HEK293 (cell line): ENCODE data around the gene APLNR.

Source experiments
- CTCF ChIA-PET: fragments of 350-600 bp; formaldehyde crosslinking; extraction: SDS; loops from one replicate; lab custom pipeline; 2021; ENCODE audit warnings: antibody characterized with exemption; lab: Yijun Ruan, JAX
- POLR2A ChIA-PET: fragments of 300-600 bp; formaldehyde crosslinking; extraction: SDS; loops from one replicate; lab custom pipeline; 2020; ENCODE audit warnings: antibody characterized with exemption, inconsistent platforms; lab: Yijun Ruan, JAX
- H3K27ac ChIP-seq: fragments of 200-500 bp; sonication (Bioruptor generic); 2 replicates; pipeline ENCODE4 v1.5.1; 2014; ENCODE audit warnings: low read depth, low read length, control low read depth, inconsistent platforms; ENCODE audit errors: extremely low read depth
- H3K36me3 ChIP-seq, 2 experiments: fragments of 200-500 bp in 1 of 2; sonication (Bioruptor generic) in 1 of 2; 1 replicate in 1 of 2; 2 replicates in 1 of 2; pipeline ENCODE4 v1.5.1; 2014 to 2017; ENCODE audit warnings: inconsistent platforms in 2 of 2, low read length in 2 of 2; ENCODE audit not compliant: control insufficient read depth in 2 of 2, insufficient read depth in 1 of 2
- H3K4me1 ChIP-seq: fragments of 200-500 bp; sonication (Bioruptor generic); 2 replicates; pipeline ENCODE4 v1.5.1; 2014; ENCODE audit warnings: mild to moderate bottlenecking, low read length, inconsistent platforms; ENCODE audit not compliant: control insufficient read depth, insufficient read depth
- H3K4me3 ChIP-seq: 2 replicates; pipeline ENCODE4 v1.5.1; 2011; ENCODE audit warnings: low read depth, mild to moderate bottlenecking, control low read depth, low read length, moderate library complexity
- H3K9me3 ChIP-seq: fragments of 200-500 bp; sonication (Bioruptor generic); 2 replicates; pipeline ENCODE4 v1.5.1; 2014; ENCODE audit warnings: low read depth, low read length, inconsistent platforms; ENCODE audit not compliant: control insufficient read depth, insufficient read depth
- KLF9 ChIP-seq: fragments of 450-650 bp; formaldehyde crosslinking; IDR thresholded peaks from 2 replicates; pipeline ENCODE4 v1.5.1; 2016; ENCODE audit warnings: missing biosample characterization, missing genetic modification characterization, low read depth
- MEIS1 ChIP-seq: sonication (generic); formaldehyde crosslinking; IDR thresholded peaks from 2 replicates; pipeline ENCODE4 v1.8.1; 2022; ENCODE audit warnings: missing genetic modification reagents, mild to moderate bottlenecking, borderline replicate concordance
- SCRT1 ChIP-seq: fragments of 450-650 bp; formaldehyde crosslinking; IDR thresholded peaks from 2 replicates; pipeline ENCODE4 v1.5.1; 2016; ENCODE audit warnings: missing biosample characterization, missing genetic modification characterization, borderline replicate concordance
- ZBTB8A ChIP-seq: fragments of 450-650 bp; formaldehyde crosslinking; IDR thresholded peaks from 2 replicates; pipeline ENCODE4 v1.5.1; 2016; ENCODE audit warnings: missing biosample characterization, missing genetic modification characterization
- ZNF174 ChIP-seq: fragments of 450-650 bp; formaldehyde crosslinking; IDR thresholded peaks from 2 replicates; pipeline ENCODE4 v1.5.0; 2017; ENCODE audit warnings: missing biosample characterization, mild to moderate bottlenecking, missing genetic modification characterization
- ZNF596 ChIP-seq: fragments of 450-650 bp; IDR thresholded peaks from 2 replicates; pipeline ENCODE4 v1.5.0; 2018; ENCODE audit warnings: missing biosample characterization, mild to moderate bottlenecking, missing genetic modification characterization, moderate library complexity
- ZNF677 ChIP-seq: fragments of 450-650 bp; IDR thresholded peaks from 2 replicates; pipeline ENCODE4 v1.5.0; 2018; ENCODE audit warnings: missing biosample characterization, mild to moderate bottlenecking, missing genetic modification characterization, moderate library complexity
- ZNF768 ChIP-seq: fragments of 450-650 bp; formaldehyde crosslinking; IDR thresholded peaks from 2 replicates; pipeline ENCODE4 v1.5.1; 2018; ENCODE audit warnings: missing biosample characterization, mild to moderate bottlenecking, missing genetic modification characterization
- TF ChIP-seq, protein P1 (sequence below): fragments of 450-650 bp; formaldehyde crosslinking; IDR thresholded peaks from 2 replicates; pipeline ENCODE4 v1.5.1; 2016; ENCODE audit warnings: missing biosample characterization, missing genetic modification characterization
- TF ChIP-seq, protein P2 (sequence below): fragments of 450-650 bp; formaldehyde crosslinking; conservative IDR thresholded peaks from 2 replicates; pipeline ENCODE4 v1.5.1; 2016; ENCODE audit warnings: low read depth, missing biosample characterization, missing genetic modification characterization
- TF ChIP-seq, protein P3 (sequence below): fragments of 450-650 bp; IDR thresholded peaks from 2 replicates; pipeline ENCODE4 v1.5.1; 2018; ENCODE audit warnings: missing biosample characterization, mild to moderate bottlenecking, missing genetic modification characterization
- TF ChIP-seq, protein P4 (sequence below): fragments of 450-650 bp; formaldehyde crosslinking; IDR thresholded peaks from 2 replicates; pipeline ENCODE4 v1.5.1; 2016; ENCODE audit warnings: missing biosample characterization, missing genetic modification characterization, low read depth

The APLNR gene

DNA sequence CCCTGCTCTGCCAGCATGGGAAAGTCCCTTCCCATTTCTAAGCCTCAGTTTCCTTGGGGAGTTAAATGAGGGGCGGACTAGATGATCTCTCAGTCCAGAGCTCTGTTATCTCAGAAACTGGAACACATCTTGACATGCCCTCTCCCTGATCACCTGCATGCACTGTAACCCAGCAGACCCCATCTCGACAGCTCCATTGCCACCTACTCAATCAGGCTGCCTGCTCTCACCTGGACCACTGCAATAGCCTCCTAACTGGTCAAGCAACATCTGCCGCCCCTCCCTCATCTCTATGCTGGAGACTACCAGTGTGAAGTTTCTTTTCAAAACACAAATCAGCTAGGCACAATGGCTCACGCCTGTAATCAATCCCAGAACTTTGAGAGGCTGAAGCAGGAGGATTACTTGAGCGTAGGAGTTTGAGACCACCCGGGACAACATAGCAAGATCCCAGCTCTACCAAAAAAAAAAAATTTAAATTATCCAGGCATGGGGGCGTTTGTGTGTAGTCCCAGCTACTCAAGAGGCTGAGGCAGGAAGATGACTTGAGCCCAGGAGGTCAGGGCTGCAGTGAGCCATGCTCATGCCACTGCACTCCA lies 33.1 kb downstream of the APLNR start:
- Histone ChIP-seq H3K27ac (no peak overlapping the region), H3K4me1 (no peaks in the 10 kb centered on the region), H3K36me3 (no peaks in the 10 kb centered on the region), H3K4me3 (no peak overlapping the region)
- CTCF ChIA-PET: interaction anchor here (1.2 kb wide), 1 partner anchor 45 kb away, joined by 4 read pairs; no protein-coding TSS in a partner anchor
- TF ChIP-seq KLF9 (tag by site-specific recombination): no peak
- no peak for TF ChIP-seq ZNF596
- TF ChIP-seq, protein P1, sequence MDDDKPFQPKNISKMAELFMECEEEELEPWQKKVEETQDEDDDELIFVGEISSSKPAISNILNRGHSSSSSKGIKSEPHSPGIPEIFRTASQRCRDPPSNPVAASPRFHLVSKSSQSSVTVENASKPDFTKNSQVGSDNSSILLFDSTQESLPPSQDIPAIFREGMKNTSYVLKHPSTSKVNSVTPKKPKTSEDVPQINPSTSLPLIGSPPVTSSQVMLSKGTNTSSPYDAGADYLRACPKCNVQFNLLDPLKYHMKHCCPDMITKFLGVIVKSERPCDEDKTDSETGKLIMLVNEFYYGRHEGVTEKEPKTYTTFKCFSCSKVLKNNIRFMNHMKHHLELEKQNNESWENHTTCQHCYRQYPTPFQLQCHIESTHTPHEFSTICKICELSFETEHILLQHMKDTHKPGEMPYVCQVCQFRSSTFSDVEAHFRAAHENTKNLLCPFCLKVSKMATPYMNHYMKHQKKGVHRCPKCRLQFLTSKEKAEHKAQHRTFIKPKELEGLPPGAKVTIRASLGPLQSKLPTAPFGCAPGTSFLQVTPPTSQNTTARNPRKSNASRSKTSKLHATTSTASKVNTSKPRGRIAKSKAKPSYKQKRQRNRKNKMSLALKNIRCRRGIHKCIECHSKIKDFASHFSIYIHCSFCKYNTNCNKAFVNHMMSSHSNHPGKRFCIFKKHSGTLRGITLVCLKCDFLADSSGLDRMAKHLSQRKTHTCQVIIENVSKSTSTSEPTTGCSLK (tag by site-specific recombination): no peak
- no peak for TF ChIP-seq ZNF768 (tag by site-specific recombination)
- TF ChIP-seq, all 188 proteins: peak for 0
- POLR2A ChIA-PET: no interaction called here
- H3K9me3 ChIP-seq: no peaks in the 10 kb centered on the region

DNA sequence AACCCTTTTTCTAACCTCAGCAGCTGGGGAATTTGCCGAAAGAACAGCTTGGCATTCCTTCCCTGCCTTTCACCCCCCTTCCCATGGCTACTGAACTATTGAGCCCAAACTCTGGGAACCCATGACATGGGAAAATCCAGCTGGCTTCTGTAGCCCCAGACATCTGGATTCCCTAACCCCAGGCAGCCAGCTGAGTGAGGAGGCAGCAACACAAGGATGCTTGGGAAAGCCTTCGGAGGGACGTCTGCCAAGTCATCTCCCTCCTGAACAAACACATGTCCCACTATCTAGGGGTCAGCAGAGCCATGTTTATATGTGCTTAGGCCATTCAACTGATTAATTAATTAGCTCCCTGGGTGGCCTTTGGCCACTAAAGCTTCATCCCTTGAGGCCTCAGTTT lies 33.7 kb downstream of the APLNR start:
- Histone ChIP-seq H3K4me1 (no peaks in the 10 kb centered on the region), H3K9me3 (no peaks in the 10 kb centered on the region), H3K4me3 (no peak overlapping the region), H3K36me3 (no peaks in the 10 kb centered on the region), H3K27ac (no peak overlapping the region)
- TF ChIP-seq ZBTB8A (tag by site-specific recombination) (no peak), ZNF596 (no peak), SCRT1 (tag by site-specific recombination) (no peak), MEIS1 (CRISPR knock-in tag) (no peak), ZNF174 (no peak), ZNF677 (tag by site-specific recombination) (no peak)
- TF ChIP-seq, protein P2, sequence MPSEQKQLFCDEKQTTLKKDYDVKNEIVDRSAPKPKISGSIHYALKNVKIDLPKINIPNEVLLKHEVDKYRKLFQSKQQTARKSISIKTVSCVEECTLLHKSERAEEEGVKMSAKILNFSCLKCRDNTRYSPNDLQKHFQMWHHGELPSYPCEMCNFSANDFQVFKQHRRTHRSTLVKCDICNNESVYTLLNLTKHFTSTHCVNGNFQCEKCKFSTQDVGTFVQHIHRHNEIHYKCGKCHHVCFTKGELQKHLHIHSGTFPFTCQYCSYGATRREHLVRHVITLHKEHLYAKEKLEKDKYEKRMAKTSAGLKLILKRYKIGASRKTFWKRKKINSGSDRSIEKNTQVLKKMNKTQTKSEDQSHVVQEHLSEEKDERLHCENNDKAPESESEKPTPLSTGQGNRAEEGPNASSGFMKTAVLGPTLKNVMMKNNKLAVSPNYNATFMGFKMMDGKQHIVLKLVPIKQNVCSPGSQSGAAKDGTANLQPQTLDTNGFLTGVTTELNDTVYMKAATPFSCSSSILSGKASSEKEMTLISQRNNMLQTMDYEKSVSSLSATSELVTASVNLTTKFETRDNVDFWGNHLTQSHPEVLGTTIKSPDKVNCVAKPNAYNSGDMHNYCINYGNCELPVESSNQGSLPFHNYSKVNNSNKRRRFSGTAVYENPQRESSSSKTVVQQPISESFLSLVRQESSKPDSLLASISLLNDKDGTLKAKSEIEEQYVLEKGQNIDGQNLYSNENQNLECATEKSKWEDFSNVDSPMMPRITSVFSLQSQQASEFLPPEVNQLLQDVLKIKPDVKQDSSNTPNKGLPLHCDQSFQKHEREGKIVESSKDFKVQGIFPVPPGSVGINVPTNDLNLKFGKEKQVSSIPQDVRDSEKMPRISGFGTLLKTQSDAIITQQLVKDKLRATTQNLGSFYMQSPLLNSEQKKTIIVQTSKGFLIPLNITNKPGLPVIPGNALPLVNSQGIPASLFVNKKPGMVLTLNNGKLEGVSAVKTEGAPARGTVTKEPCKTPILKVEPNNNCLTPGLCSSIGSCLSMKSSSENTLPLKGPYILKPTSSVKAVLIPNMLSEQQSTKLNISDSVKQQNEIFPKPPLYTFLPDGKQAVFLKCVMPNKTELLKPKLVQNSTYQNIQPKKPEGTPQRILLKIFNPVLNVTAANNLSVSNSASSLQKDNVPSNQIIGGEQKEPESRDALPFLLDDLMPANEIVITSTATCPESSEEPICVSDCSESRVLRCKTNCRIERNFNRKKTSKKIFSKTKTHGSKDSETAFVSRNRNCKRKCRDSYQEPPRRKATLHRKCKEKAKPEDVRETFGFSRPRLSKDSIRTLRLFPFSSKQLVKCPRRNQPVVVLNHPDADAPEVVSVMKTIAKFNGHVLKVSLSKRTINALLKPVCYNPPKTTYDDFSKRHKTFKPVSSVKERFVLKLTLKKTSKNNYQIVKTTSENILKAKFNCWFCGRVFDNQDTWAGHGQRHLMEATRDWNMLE (tag by site-specific recombination): no peak
- TF ChIP-seq, protein P3, sequence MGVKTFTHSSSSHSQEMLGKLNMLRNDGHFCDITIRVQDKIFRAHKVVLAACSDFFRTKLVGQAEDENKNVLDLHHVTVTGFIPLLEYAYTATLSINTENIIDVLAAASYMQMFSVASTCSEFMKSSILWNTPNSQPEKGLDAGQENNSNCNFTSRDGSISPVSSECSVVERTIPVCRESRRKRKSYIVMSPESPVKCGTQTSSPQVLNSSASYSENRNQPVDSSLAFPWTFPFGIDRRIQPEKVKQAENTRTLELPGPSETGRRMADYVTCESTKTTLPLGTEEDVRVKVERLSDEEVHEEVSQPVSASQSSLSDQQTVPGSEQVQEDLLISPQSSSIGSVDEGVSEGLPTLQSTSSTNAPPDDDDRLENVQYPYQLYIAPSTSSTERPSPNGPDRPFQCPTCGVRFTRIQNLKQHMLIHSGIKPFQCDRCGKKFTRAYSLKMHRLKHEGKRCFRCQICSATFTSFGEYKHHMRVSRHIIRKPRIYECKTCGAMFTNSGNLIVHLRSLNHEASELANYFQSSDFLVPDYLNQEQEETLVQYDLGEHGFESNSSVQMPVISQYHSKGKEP (tag by site-specific recombination): no peak
- TF ChIP-seq, protein P4, sequence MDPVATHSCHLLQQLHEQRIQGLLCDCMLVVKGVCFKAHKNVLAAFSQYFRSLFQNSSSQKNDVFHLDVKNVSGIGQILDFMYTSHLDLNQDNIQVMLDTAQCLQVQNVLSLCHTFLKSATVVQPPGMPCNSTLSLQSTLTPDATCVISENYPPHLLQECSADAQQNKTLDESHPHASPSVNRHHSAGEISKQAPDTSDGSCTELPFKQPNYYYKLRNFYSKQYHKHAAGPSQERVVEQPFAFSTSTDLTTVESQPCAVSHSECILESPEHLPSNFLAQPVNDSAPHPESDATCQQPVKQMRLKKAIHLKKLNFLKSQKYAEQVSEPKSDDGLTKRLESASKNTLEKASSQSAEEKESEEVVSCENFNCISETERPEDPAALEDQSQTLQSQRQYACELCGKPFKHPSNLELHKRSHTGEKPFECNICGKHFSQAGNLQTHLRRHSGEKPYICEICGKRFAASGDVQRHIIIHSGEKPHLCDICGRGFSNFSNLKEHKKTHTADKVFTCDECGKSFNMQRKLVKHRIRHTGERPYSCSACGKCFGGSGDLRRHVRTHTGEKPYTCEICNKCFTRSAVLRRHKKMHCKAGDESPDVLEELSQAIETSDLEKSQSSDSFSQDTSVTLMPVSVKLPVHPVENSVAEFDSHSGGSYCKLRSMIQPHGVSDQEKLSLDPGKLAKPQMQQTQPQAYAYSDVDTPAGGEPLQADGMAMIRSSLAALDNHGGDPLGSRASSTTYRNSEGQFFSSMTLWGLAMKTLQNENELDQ (tag by site-specific recombination): no peak
- ChIA-PET CTCF (interaction anchor here (0.8 to 1.2 kb wide), 2 partner anchors 13 to 46 kb away, joined by 3 to 4 read pairs; no protein-coding TSS in a partner anchor), POLR2A (no interaction called here)
